ENCODE results near the gene SLC24A5.

SLC24A5 gene

GRCh38 chr15:48121849-48122248 lies 1.1 kb downstream of the SLC24A5 start:
- no peak overlapping the region for H3K4me3 ChIP-seq (ENCODE audit: low read length)
- H3K36me3 ChIP-seq (replicated peaks; ENCODE audit: insufficient read depth, low read length): no peaks in the 10 kb centered on the region
- no peak overlapping the region for H2AFZ ChIP-seq (ENCODE audit: low read length)
- no peaks in the 10 kb centered on the region for H3F3A ChIP-seq (ENCODE audit: insufficient read depth, low read length)
- no peak for TF ChIP-seq EZH2phosphoT487 (IDR thresholded peaks at IDR 0.05; ENCODE audit: low read length)
- H4K20me1 ChIP-seq (ENCODE audit: insufficient read depth, low read length): no peaks in the 10 kb centered on the region
- H3K9ac ChIP-seq (ENCODE audit: low read length): no peak overlapping the region
- no peak for DNase-seq
- H3K27me3 ChIP-seq (replicated peaks; ENCODE audit: insufficient read depth, low read length): no peaks in the 10 kb centered on the region
- no peak overlapping the region for H3K4me2 ChIP-seq (ENCODE audit: low read depth, low read length)
- no peaks in the 10 kb centered on the region for H3K9me3 ChIP-seq (replicated peaks; ENCODE audit: insufficient read depth, low read length)
- H3K79me2 ChIP-seq (ENCODE audit: low read length): no peaks in the 10 kb centered on the region
- H3K9me2 ChIP-seq (replicated peaks; ENCODE audit: insufficient read depth, low read length): no peaks in the 10 kb centered on the region
- H3K27ac ChIP-seq (ENCODE audit: low read length): no peak overlapping the region
- no peaks in the 10 kb centered on the region for H3K4me1 ChIP-seq (ENCODE audit: low read length)

GRCh38 chr15:48126667-48127355 lies 6.0 kb downstream of the SLC24A5 start:
- Histone ChIP-seq H3F3A (ENCODE audit: insufficient read depth, low read length) (no peaks in the 10 kb centered on the region), H3K9ac (ENCODE audit: low read length) (no peak overlapping the region), H3K79me2 (ENCODE audit: low read length) (no peaks in the 10 kb centered on the region)

GRCh38 chr15:48131324-48131723 lies 10.5 kb downstream of the SLC24A5 start:
- Histone ChIP-seq H3K4me2 (ENCODE audit: low read depth, low read length) (no peak overlapping the region), H3K27me3 (replicated peaks; ENCODE audit: insufficient read depth, low read length) (no peaks in the 10 kb centered on the region), H3K4me3 (ENCODE audit: low read length) (no peak overlapping the region), H3K27ac (ENCODE audit: low read length) (no peak overlapping the region), H3K36me3 (replicated peaks; ENCODE audit: insufficient read depth, low read length) (no peaks in the 10 kb centered on the region), H3K9ac (ENCODE audit: low read length) (no peak overlapping the region), H3K9me3 (replicated peaks; ENCODE audit: insufficient read depth, low read length) (no peaks in the 10 kb centered on the region), H3F3A (ENCODE audit: insufficient read depth, low read length) (no peaks in the 10 kb centered on the region), H2AFZ (ENCODE audit: low read length) (no peak overlapping the region), H3K9me2 (replicated peaks; ENCODE audit: insufficient read depth, low read length) (no peaks in the 10 kb centered on the region), H3K4me1 (ENCODE audit: low read length) (no peaks in the 10 kb centered on the region), H3K79me2 (ENCODE audit: low read length) (no peaks in the 10 kb centered on the region), H4K20me1 (ENCODE audit: insufficient read depth, low read length) (no peaks in the 10 kb centered on the region)
- TF ChIP-seq EZH2 (optimal IDR thresholded peaks at IDR 0.05; ENCODE audit: low read depth, low read length): no peak
- TF ChIP-seq CTCF (IDR thresholded peaks at IDR 0.05; ENCODE audit: low read length): no peak
- TF ChIP-seq EZH2phosphoT487 (IDR thresholded peaks at IDR 0.05; ENCODE audit: low read length): no peak
- DNase-seq: no peak

More at GRCh38 chr15:48126667-48127355, 6.0 kb downstream of the SLC24A5 start:
- no peaks in the 10 kb centered on the region for H3K9me3 ChIP-seq (replicated peaks; ENCODE audit: insufficient read depth, low read length)
- no peaks in the 10 kb centered on the region for H3K27me3 ChIP-seq (replicated peaks; ENCODE audit: insufficient read depth, low read length)
- no peaks in the 10 kb centered on the region for H3K9me2 ChIP-seq (replicated peaks; ENCODE audit: insufficient read depth, low read length)
- H3K4me3 ChIP-seq (ENCODE audit: low read length): no peak overlapping the region
- DNase-seq: no peak
- H3K36me3 ChIP-seq (replicated peaks; ENCODE audit: insufficient read depth, low read length): no peaks in the 10 kb centered on the region
- no peak overlapping the region for H3K4me2 ChIP-seq (ENCODE audit: low read depth, low read length)
- no peaks in the 10 kb centered on the region for H3K4me1 ChIP-seq (ENCODE audit: low read length)
- no peak overlapping the region for H2AFZ ChIP-seq (ENCODE audit: low read length)
- H4K20me1 ChIP-seq (ENCODE audit: insufficient read depth, low read length): no peaks in the 10 kb centered on the region
- no peak overlapping the region for H3K27ac ChIP-seq (ENCODE audit: low read length)
- TF ChIP-seq EZH2 (optimal IDR thresholded peaks at IDR 0.05; ENCODE audit: low read depth, low read length) (no peak), EZH2phosphoT487 (IDR thresholded peaks at IDR 0.05; ENCODE audit: low read length) (no peak), CTCF (IDR thresholded peaks at IDR 0.05; ENCODE audit: low read length) (no peak)

GRCh38 chr15:48132874-48133273 lies 12.1 kb downstream of the SLC24A5 start:
- Histone ChIP-seq H3K9ac (ENCODE audit: low read length) (no peak overlapping the region), H3K4me2 (ENCODE audit: low read depth, low read length) (no peak overlapping the region), H3K4me1 (ENCODE audit: low read length) (no peaks in the 10 kb centered on the region), H3K36me3 (replicated peaks; ENCODE audit: insufficient read depth, low read length) (no peaks in the 10 kb centered on the region), H2AFZ (ENCODE audit: low read length) (no peak overlapping the region), H3K79me2 (ENCODE audit: low read length) (no peaks in the 10 kb centered on the region), H4K20me1 (ENCODE audit: insufficient read depth, low read length) (no peaks in the 10 kb centered on the region), H3F3A (ENCODE audit: insufficient read depth, low read length) (no peaks in the 10 kb centered on the region), H3K4me3 (ENCODE audit: low read length) (no peak overlapping the region), H3K9me2 (replicated peaks; ENCODE audit: insufficient read depth, low read length) (no peaks in the 10 kb centered on the region), H3K27me3 (replicated peaks; ENCODE audit: insufficient read depth, low read length) (no peaks in the 10 kb centered on the region), H3K9me3 (replicated peaks; ENCODE audit: insufficient read depth, low read length) (no peaks in the 10 kb centered on the region), H3K27ac (ENCODE audit: low read length) (no peak overlapping the region)
- no peak for DNase-seq
- TF ChIP-seq CTCF (IDR thresholded peaks at IDR 0.05; ENCODE audit: low read length) (no peak), EZH2phosphoT487 (IDR thresholded peaks at IDR 0.05; ENCODE audit: low read length) (no peak), EZH2 (optimal IDR thresholded peaks at IDR 0.05; ENCODE audit: low read depth, low read length) (no peak)
